GM21737 (cell line): ENCODE measurements around the gene TNFSF13.
A peak's percentile ranks its signal among the peaks of the same experiment; 100 is the strongest.

Source experiments
- ATAC-seq: cut with Tn5 transposase; IDR thresholded peaks from one replicate; pipeline ENCODE4 v1.9.1; 2021; ENCODE audit warnings: mild to moderate bottlenecking, moderate library complexity; ENCODE audit not compliant: unreplicated experiment

TNFSF13 gene

DNA sequence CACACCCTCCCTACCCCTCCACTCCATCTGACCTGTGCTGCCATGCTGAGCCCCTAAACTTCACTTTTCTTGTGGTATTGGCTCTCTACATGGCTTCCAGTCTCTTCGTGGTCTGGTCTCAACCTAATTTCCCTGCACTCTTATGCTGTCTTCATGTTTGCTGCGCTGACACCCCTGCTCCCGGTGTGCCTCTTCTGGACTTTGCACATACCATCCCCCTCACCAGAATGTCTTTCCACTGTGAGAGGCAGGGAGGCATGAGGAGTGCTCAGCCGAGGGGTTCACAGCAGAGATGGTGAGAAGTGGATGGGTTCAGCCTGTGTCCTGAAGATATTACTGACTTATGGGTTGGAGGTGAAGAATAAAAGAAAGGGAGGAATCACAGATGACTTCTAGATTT lies 7.2 kb upstream of the TNFSF13 start:
- no peak for ATAC-seq

DNA sequence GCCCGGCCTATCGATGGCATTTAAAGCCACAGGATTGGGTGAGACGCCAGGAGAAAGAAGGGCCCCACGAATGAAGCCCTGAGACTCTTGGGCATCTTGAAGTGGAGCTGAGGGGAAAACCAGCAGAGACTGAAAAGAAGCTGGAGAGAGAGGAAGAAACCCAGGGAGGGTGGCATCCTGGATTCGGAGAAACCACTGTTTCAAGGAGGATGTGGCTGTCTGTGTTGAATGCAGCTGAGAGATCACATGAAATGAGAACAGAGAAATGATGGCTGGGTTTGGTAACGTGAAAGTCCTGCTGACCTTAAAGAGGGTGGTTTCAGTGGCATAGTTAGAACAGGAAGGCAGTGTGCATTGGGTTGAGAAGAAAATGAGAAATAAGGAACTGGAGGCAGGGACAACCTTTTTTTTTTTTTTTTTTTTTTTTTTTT lies 5.9 kb upstream of the TNFSF13 start:
- peak; percentile 55 for ATAC-seq

DNA sequence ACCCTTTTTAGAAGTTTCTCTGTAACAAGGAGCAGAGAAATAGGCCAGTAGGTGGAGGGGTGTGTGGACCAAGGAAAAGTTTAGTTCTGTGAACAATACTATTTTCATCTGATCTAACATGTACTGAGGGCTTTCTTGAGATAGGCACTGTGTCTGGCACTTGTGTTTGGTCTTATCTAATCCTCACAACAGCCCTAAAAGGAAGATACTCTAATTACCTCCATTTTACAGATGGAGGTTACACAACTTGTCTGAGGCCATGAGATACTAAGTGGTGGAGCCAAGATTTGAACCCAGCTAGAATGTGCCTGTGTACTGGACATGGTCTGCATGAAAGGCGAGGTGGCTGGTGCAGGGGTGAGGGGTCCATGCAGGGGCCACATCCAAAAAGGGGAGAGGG lies 5.2 kb upstream of the TNFSF13 start:
- ATAC-seq, result no peak

DNA sequence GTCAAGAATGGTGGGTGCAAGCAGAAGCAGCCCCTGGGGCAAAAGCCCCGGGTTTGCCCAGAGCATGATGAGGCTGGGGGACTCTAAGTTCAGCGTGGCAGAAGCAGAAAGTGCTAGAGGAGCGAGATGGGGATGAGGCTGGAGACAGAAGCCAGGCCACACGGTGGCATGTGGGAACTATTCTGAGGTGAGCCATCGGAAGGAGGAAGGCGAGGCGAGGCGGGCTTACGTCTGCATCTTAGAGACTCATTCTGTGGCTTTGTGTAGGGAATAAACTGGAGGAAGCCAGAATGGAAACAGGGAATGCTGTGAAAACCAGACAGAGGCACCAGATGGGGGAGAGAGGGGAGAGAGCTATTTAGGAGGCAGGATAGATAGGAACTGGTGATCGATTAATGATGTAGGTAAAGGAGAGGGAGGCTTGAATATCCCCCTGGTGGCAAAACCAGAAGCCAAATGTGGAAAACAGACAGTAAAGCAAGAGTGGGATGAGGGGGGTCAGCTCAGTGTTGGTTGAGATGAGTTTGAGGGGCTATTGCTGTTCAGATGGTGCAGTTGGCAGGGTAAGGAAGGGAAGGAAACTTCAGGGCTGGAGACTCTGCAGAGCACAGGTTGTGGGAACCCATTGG lies 3.1 kb upstream of the TNFSF13 start:
- no peak for ATAC-seq

DNA sequence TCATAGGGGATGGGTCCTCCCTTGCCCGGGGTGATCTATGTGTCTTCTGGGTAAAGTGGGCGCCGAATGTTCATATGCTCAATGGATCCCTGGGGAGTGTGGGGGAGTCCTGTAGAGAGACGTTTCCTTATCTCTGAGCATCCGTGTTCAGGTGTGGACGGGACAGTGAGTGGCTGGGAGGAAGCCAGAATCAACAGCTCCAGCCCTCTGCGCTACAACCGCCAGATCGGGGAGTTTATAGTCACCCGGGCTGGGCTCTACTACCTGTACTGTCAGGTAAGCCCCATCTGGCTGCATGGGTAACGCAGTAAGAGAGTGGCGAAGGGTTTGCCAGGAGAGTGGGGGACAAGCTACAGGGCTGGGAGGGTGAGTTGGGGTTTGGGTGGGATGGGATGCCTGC lies 1.9 kb upstream of the TNFSF13 start:
- no peak for ATAC-seq

DNA sequence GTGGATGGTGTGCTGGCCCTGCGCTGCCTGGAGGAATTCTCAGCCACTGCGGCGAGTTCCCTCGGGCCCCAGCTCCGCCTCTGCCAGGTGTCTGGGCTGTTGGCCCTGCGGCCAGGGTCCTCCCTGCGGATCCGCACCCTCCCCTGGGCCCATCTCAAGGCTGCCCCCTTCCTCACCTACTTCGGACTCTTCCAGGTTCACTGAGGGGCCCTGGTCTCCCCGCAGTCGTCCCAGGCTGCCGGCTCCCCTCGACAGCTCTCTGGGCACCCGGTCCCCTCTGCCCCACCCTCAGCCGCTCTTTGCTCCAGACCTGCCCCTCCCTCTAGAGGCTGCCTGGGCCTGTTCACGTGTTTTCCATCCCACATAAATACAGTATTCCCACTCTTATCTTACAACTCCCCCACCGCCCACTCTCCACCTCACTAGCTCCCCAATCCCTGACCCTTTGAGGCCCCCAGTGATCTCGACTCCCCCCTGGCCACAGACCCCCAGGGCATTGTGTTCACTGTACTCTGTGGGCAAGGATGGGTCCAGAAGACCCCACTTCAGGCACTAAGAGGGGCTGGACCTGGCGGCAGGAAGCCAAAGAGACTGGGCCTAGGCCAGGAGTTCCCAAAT lies 1.3 kb upstream of the TNFSF13 start:
- ATAC-seq, result no peak

DNA sequence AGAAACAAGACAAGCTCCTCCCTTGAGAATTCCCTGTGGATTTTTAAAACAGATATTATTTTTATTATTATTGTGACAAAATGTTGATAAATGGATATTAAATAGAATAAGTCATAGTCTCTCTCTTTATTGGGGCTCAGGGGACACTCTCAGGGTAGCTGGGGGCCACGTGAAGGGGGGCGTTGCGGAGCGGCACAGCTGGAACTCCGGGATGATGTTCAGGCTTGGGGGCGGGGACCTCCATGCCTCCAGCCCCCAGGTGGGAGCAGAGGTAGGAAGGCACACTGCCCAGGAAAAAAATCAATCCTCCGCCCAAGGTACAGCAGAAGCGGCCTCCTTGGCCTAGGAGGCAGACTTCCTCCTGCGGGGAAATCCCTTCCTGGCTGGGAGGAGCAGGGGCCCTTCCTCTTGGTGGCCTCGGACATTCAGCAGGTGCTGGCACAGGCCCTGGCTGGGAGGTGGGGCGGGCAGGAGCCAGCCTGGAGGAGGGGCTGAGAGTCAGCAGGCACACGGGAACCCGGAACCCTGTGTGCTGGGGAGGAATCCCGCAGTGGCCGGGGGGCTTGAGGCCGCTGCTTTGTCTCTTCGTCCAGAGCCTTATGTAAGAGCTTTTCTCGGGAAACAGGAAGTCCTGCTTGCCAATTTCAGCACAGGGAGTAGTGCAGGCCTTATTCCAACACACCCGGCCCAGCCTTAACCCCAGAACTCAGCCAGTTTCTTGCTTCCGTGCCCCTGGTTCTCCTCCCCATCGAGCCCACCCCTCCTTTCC lies 591 bp upstream of the TNFSF13 start:
- ATAC-seq, result no peak

DNA sequence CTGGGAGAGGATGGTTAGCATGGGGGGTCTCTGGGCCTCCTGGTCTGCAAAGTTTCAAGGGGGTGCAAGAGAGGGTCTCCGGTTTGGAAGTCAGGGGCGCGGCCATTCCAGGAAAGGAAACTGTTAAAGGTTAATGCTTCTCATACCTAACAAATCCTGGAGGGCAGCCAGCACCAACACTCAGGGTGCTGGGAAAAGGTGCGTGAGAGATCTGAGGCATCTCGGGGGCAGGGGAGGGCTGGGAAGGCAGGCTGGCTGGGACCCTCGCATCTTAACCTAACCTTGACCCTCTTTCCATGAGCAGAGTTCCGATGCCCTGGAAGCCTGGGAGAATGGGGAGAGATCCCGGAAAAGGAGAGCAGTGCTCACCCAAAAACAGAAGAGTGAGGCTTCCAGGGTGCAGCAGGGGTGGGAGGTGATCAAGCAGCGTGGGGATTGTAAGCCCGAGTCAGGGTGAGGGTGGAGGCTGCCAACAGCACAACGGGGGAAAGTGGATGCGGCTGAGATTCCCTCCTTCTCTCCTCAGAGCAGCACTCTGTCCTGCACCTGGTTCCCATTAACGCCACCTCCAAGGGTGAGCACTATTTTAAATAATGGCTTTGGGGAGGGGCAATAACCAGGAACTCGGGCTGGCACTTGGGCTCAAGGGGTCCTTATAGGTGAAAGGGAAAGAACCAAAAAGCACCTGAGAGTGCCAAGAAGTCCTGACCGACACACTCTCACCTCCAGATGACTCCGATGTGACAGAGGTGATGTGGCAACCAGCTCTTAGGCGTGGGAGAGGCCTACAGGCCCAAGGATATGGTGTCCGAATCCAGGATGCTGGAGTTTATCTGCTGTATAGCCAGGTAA lies 996 bp downstream of the TNFSF13 start:
- no peak for ATAC-seq

DNA sequence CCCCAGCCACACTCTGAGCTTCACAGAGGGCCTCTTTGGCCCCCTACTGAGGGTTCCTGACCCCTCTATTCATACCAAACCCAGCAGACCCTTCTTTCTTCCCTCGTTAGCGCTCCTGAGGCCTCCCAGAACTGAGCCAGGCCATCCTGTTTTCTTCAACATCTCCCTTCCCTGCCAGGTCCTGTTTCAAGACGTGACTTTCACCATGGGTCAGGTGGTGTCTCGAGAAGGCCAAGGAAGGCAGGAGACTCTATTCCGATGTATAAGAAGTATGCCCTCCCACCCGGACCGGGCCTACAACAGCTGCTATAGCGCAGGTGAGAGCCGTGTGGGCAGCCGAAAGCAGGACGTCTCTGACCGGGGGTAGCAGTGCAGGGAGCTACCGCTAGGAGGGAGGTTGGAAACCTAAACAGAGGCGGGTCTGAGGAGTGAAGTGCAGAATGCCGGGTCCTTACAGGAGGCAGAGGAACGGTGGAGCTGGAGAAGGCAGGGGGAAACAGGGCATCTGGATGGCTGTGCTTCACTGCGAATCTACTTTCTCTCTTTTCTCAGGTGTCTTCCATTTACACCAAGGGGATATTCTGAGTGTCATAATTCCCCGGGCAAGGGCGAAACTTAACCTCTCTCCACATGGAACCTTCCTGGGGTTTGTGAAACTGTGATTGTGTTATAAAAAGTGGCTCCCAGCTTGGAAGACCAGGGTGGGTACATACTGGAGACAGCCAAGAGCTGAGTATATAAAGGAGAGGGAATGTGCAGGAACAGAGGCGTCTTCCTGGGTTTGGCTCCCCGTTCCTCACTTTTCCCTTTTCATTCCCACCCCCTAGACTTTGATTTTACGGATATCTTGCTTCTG lies 1.9 kb downstream of the TNFSF13 start:
- ATAC-seq, result no peak

DNA sequence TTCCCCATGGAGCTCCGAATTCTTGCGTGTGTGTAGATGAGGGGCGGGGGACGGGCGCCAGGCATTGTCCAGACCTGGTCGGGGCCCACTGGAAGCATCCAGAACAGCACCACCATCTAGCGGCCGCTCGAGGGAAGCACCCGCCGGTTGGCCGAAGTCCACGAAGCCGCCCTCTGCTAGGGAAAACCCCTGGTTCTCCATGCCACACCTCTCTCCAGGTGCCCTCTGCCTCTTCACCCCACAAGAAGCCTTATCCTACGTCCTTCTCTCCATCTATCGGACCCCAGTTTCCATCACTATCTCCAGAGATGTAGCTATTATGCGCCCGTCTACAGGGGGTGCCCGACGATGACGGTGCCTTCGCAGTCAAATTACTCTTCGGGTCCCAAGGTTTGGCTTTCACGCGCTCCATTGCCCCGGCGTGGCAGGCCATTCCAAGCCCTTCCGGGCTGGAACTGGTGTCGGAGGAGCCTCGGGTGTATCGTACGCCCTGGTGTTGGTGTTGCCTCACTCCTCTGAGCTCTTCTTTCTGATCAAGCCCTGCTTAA lies 2.6 kb downstream of the TNFSF13 start:
- ATAC-seq, result peak; percentile 54

DNA sequence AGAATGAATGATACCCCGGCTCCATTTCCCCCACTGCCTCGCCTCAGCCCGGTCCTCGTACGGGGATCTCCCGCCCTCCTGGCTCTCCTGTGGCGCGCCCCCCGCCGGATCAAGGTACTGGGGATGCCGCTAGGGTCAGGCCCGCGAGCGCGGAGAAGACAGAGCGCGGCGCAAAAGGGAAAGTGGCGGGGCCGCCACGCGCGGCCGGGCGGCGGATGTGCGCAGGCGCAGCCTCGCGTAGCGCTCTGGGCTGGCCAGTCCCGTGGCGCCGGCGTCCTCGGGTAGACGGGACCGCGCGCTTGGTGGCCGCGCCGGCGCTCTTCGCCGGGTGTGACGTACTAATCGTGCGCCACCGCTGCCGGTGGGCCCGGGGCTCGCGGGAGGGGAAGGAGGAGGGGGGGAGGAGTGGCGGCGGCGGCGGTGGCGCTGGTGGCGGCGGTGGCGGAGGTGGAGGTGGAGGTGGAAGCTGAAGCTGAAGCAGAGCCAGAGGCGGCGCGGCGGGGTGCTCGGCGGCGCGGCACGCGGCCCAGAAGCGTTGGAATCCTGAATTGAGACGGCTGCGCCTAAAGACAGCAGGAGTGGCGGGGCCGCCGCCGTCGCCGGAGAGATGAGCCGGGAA lies 3.1 kb downstream of the TNFSF13 start, which contains the start of gene SENP3:
SENP3 (plus strand) TSS at position 331 of the 619 bp plus-strand sequence. CDS start 1,158 bp downstream, outside the sequence.
- peak; percentile 49 for ATAC-seq

DNA sequence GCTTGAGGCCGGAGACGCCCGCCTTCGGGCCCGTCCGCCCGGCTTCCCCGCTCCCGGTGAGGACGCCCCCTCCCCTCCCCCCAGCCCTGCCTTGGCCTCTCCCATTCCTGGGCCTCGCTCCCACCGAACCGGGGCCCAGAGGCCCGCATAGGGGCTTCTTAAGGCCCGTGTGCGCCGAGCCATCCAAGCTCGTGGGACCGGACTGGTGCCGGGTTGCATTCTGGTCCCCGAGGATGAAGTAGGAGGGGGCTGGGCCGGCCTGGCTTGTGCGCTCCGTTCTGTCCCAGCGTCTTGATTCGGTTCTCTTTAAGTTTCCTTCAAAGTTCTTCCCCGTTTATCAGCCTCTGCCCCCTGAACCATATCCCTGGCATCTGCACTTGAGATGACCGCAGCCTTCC lies 3.7 kb downstream of the TNFSF13 start:
- ATAC-seq, result no peak

DNA sequence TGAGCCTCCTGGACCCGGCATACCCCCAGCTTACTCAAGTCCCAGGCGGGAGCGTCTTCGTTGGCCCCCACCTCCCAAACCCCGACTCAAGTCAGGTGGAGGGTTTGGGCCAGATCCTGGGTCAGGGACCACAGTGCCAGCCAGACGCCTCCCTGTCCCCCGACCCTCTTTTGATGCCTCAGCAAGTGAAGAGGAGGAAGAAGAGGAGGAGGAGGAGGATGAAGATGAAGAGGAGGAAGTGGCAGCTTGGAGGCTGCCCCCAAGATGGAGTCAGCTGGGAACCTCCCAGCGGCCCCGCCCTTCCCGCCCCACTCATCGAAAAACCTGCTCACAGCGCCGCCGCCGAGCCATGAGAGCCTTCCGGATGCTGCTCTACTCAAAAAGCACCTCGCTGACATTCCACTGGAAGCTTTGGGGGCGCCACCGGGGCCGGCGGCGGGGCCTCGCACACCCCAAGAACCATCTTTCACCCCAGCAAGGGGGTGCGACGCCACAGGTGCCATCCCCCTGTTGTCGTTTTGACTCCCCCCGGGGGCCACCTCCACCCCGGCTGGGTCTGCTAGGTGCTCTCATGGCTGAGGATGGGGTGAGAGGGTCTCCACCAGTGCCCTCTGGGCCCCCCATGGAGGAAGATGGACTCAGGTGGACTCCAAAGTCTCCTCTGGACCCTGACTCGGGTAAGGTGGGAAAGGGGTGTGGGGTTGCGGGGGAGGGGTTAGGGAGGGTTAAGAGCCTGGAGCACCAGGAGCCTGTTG lies 4.7 kb downstream of the TNFSF13 start:
- ATAC-seq, result no peak

DNA sequence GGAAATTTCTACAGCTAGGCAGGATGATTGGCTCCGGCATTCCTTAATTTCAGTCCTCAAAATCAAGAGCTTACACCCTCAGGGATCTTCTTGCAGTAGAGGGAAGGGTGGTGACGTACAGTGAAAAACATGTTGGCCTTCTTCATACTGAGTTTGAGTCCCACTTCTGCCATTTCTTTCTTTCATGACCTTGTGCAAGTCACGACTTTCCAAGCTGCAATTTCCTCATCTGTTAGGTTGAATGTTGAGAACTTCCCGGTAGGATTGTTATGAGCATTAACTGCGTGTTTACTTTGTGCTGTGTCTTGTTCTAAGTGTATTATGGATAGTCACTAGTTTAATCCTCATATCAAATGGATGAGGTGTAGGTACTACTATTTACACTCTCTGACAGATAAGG lies 11.0 kb downstream of the TNFSF13 start:
- no peak for ATAC-seq

DNA sequence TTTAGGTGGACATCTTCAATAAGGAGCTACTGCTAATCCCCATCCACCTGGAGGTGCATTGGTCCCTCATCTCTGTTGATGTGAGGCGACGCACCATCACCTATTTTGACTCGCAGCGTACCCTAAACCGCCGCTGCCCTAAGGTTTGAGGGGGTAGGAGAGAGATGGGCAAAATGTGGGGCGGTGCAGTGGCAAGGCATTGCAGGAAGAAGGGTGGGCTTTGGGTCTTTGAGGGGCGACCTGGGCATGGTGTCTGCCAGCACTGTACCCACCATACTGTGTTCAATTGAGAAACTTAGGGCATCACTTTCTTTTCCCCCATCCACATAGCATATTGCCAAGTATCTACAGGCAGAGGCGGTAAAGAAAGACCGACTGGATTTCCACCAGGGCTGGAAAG lies 11.8 kb downstream of the TNFSF13 start:
- no peak for ATAC-seq

DNA sequence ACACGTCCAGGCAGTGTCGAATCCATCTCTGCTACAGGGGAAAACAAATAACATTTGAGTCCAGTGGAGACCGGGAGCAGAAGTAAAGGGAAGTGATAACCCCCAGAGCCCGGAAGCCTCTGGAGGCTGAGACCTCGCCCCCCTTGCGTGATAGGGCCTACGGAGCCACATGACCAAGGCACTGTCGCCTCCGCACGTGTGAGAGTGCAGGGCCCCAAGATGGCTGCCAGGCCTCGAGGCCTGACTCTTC lies 13.7 kb downstream of the TNFSF13 start:
- peak; percentile 86 for ATAC-seq

DNA sequence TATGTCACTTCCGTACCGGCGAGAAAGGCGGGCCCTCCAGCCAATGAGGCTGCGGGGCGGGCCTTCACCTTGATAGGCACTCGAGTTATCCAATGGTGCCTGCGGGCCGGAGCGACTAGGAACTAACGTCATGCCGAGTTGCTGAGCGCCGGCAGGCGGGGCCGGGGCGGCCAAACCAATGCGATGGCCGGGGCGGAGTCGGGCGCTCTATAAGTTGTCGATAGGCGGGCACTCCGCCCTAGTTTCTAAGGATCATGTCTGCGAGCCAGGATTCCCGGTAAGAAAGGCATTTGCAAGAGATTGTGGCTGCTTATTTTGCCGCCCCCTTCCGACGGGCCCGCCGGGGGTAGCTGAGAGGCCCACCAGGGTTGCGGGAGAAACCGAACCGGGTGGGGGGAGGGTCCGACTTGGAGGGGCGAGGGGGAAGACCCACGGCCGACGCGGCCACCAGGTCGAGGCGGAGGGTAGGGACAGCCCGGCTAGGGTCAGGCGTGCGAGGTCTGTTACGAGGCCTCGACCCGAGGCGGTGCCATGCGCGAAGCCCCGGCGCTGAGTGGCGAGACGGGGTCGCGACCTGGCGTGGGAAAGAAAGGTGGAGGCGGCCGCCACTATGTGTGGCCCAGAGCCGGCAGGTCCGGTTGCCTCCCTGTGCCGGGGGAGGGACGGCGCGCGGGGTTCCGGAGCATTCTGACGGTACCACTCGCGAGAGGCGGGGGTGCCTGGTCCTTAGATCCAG lies 14.2 kb downstream of the TNFSF13 start:
- ATAC-seq, result no peak

DNA sequence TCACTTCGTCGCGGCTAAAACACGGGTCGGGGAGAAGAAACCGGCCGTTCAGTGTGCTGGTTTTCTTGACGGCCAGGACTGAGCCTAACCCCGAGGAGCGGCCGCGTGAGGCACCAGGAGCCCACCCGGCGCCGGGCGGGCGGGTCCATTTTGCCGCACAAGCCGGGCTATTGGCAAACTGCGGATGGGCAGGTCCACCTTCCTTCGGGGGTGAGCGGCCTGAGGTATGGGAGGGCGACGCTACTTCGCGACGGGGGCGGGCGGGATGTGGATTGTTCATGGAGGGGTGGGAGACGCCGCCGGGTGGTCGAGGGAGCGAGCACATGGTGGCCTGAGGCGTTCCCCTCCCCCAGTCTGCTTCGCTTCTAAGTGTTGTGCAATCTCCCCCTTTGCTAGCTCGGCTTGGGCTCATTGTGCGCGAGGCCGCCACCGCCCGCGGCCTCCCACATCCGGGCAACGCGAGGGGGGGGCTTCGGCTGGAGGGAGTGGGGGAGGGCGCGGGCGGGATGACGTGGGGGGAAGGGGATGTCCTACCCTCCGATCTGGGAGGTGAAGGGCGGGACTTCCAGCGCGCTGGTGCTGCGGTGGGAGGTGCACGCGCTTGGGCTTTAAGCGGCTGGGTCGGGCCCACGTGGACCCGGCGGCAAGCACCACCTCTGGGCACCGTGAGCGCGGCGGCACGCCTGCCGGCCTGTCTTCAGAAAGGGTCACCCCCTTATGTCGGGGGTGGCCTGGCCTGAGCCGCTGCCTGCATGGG lies 15.0 kb downstream of the TNFSF13 start:
- ATAC-seq, result no peak
